Measurements from ENCODE around the gene COA8. TPM values are rescaled to one million over a fixed set of nuclear protein-coding genes. Genes with fewer than 3 reads are reported as not detected.

Gene COA8
- total RNA-seq, 4 donors from 2014 or later, result 25.9 to 50.4 (median 33.6) TPM

GRCh38 chr14:103629503-103630121 lies 66.9 kb downstream of the COA8 start:
- Histone ChIP-seq H3K27ac (peak overlapping the region; percentile 92 to 99 (median 99)), H3K36me3 (no peaks in the 10 kb centered on the region), H3K4me1 (peaks cover 25 to 69% of the 10 kb centered on the region in 2 donors), H3K4me3 (replicated peaks in 1 of 3) (peak overlapping the region; percentile 38 to 88 (median 87)), H3K27me3 (no peaks in the 10 kb centered on the region), H3K9me3 (no peaks in the 10 kb centered on the region)
- peak; percentile 53 to 55 for DNase-seq
- peak in 1 of 2 donors; percentile 10 for TF ChIP-seq POLR2A (IDR thresholded peaks at IDR 0.05)
- TF ChIP-seq CTCF (IDR thresholded peaks at IDR 0.05), result no peak
- intact Hi-C loops (cut with DNase I), result loop anchor here (5.0 kb wide), 1 partner anchor 52 kb away; no protein-coding TSS in a partner anchor
- WGBS, 2 donors, result 2 to 3% methylated on average over 38 to 50 of the region's 71 CpGs

GRCh38 chr14:103630364-103631108 lies 67.8 kb downstream of the COA8 start:
- DNase-seq, result no peak
- H3K27ac ChIP-seq, result peak overlapping the region; percentile 92 to 99 (median 99)
- intact Hi-C loops (cut with DNase I), result no loop called here
- H3K36me3 ChIP-seq, result no peaks in the 10 kb centered on the region
- 28 to 34% methylated on average over 5 of the region's 5 CpGs for WGBS, 2 donors
- H3K9me3 ChIP-seq, result no peaks in the 10 kb centered on the region
- peaks cover 16 to 69% of the 10 kb centered on the region in 2 donors for H3K4me1 ChIP-seq
- peak overlapping the region in 2 of 3 donors; percentile 38 to 87 for H3K4me3 ChIP-seq (replicated peaks in 1 of 3)
- H3K27me3 ChIP-seq, result no peaks in the 10 kb centered on the region
- TF ChIP-seq POLR2A (IDR thresholded peaks at IDR 0.05) (no peak), CTCF (IDR thresholded peaks at IDR 0.05) (no peak)

GRCh38 chr14:103633391-103633790 lies 70.6 kb downstream of the COA8 start:
- Histone ChIP-seq H3K36me3 (no peaks in the 10 kb centered on the region), H3K27me3 (no peaks in the 10 kb centered on the region), H3K27ac (no peak overlapping the region), H3K4me3 (replicated peaks in 1 of 3) (no peak overlapping the region), H3K4me1 (peaks cover 20 to 55% of the 10 kb centered on the region in 2 donors), H3K9me3 (no peaks in the 10 kb centered on the region)
- intact Hi-C loops (cut with DNase I), result no loop called here
- TF ChIP-seq POLR2A (IDR thresholded peaks at IDR 0.05) (no peak), CTCF (IDR thresholded peaks at IDR 0.05) (no peak)
- WGBS, 2 donors, result 50 to 86% methylated on average over 1 of the region's 1 CpG
- no peak for DNase-seq

GRCh38 chr14:103634156-103634555 lies 71.4 kb downstream of the COA8 start:
- Histone ChIP-seq H3K36me3 (no peaks in the 10 kb centered on the region), H3K9me3 (no peaks in the 10 kb centered on the region), H3K4me3 (replicated peaks in 1 of 3) (no peak overlapping the region), H3K27ac (no peak overlapping the region), H3K4me1 (peaks cover 23 to 55% of the 10 kb centered on the region in 2 donors), H3K27me3 (no peaks in the 10 kb centered on the region)
- intact Hi-C loops (cut with DNase I), result no loop called here
- no peak for TF ChIP-seq CTCF (IDR thresholded peaks at IDR 0.05)
- TF ChIP-seq POLR2A (IDR thresholded peaks at IDR 0.05), result no peak
- WGBS, 2 donors, result 76 to 78% methylated on average over 4 of the region's 4 CpGs
- no peak for DNase-seq

- WGBS, 2 donors, result 87 to 91% methylated on average over 3 of the region's 3 CpGs
- DNase-seq, result no peak
- H3K27ac ChIP-seq, result no peak overlapping the region
- no peaks in the 10 kb centered on the region for H3K9me3 ChIP-seq
- TF ChIP-seq CTCF (IDR thresholded peaks at IDR 0.05) (no peak), POLR2A (IDR thresholded peaks at IDR 0.05) (no peak)
- H3K36me3 ChIP-seq, result no peaks in the 10 kb centered on the region
- no peak overlapping the region for H3K4me3 ChIP-seq (replicated peaks in 1 of 3)
- no peaks in the 10 kb centered on the region for H3K27me3 ChIP-seq
- intact Hi-C loops (cut with DNase I), result no loop called here
- peaks cover 13 to 35% of the 10 kb centered on the region in 2 donors for H3K4me1 ChIP-seq
Measured at GRCh38 chr14:103638594-103638993, 75.8 kb downstream of the COA8 start.
